ENCODE data around the gene NEO1. TPM values are rescaled to one million over a fixed set of nuclear protein-coding genes. Genes with fewer than 3 reads are reported as not detected.

NEO1 gene
- polyA plus RNA-seq, 2 of the 4 experiments (the other 2 are of a cell fraction): 29.1 to 30.3 TPM

DNA sequence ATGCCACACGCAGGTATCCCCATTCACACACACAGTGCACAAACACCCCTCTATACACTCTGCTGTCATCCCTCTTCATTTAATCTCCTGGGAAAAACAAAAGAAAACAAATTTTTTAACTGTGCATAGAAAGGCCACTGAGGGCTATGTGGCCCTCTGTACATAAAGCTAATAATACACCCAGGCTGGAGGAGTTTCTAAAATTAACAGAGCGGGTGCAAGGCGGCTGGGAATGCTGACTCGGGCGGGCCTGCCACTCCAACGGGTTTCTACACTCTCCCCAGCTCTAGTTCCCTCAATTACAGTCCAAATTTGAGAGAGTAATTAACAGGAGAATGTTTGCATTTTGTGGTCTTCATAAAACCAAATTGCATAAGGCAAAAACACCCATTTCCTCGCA, 293.4 kb downstream of the NEO1 start (continued):
- TF ChIP-seq, protein P1, sequence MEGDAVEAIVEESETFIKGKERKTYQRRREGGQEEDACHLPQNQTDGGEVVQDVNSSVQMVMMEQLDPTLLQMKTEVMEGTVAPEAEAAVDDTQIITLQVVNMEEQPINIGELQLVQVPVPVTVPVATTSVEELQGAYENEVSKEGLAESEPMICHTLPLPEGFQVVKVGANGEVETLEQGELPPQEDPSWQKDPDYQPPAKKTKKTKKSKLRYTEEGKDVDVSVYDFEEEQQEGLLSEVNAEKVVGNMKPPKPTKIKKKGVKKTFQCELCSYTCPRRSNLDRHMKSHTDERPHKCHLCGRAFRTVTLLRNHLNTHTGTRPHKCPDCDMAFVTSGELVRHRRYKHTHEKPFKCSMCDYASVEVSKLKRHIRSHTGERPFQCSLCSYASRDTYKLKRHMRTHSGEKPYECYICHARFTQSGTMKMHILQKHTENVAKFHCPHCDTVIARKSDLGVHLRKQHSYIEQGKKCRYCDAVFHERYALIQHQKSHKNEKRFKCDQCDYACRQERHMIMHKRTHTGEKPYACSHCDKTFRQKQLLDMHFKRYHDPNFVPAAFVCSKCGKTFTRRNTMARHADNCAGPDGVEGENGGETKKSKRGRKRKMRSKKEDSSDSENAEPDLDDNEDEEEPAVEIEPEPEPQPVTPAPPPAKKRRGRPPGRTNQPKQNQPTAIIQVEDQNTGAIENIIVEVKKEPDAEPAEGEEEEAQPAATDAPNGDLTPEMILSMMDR (IDR thresholded peaks at IDR 0.05): no peak
- TF ChIP-seq MAFK (IDR thresholded peaks at IDR 0.05; ENCODE audit: partially characterized antibody): no peak
- no peak for TF ChIP-seq JUNB (IDR thresholded peaks at IDR 0.05)

DNA sequence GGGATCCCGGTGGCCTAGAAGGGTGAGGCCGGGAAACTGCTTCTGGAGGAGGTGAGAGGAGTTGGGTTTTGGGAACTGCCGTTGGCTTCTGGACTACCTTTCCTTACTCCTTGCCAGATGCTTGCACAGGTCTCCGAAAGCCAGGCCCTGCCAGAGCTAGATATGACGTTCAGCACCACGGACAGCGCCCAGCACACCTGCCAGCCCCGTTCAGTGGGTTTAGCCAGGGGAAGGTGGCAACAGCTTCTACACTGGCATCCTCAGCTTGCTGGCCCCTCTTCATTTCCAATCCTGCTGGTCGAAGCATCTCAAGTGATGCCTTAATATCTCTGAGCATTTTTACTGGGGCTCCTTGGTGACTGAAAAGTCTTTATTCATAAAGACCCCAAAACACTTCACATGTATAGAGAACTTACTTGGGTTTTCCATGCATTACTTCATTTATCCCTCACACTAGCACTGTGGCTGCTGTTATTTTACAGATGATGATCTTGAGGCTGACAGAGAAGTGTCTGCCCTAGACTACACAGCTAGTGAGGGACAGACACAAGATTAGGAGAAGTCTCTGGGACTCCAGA, 294.6 kb downstream of the NEO1 start:
- 10% methylated on average over 9 of the region's 9 CpGs for WGBS (ENCODE audit: missing lambda C conversion rate)
- DNase-seq (ENCODE audit: low read depth in 1 of 2, low spot score in 1 of 2) (peak; percentile 48 to 63), ATAC-seq (peak; percentile 58 to 74; a peak in 4 of 6 replicates), FAIRE-seq (peak; percentile 23)
- TF ChIP-seq, protein P1 (IDR thresholded peaks at IDR 0.05): no peak
- no peak for TF ChIP-seq RNF2 (IDR thresholded peaks at IDR 0.05; ENCODE audit: borderline replicate concordance, low read depth)
- TF ChIP-seq ZNF302 (CRISPR knock-in tag; IDR thresholded peaks at IDR 0.05): no peak
- TF ChIP-seq, protein P2, sequence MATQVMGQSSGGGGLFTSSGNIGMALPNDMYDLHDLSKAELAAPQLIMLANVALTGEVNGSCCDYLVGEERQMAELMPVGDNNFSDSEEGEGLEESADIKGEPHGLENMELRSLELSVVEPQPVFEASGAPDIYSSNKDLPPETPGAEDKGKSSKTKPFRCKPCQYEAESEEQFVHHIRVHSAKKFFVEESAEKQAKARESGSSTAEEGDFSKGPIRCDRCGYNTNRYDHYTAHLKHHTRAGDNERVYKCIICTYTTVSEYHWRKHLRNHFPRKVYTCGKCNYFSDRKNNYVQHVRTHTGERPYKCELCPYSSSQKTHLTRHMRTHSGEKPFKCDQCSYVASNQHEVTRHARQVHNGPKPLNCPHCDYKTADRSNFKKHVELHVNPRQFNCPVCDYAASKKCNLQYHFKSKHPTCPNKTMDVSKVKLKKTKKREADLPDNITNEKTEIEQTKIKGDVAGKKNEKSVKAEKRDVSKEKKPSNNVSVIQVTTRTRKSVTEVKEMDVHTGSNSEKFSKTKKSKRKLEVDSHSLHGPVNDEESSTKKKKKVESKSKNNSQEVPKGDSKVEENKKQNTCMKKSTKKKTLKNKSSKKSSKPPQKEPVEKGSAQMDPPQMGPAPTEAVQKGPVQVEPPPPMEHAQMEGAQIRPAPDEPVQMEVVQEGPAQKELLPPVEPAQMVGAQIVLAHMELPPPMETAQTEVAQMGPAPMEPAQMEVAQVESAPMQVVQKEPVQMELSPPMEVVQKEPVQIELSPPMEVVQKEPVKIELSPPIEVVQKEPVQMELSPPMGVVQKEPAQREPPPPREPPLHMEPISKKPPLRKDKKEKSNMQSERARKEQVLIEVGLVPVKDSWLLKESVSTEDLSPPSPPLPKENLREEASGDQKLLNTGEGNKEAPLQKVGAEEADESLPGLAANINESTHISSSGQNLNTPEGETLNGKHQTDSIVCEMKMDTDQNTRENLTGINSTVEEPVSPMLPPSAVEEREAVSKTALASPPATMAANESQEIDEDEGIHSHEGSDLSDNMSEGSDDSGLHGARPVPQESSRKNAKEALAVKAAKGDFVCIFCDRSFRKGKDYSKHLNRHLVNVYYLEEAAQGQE (IDR thresholded peaks at IDR 0.05): peak; percentile 96
- TF ChIP-seq POLR2AphosphoS2 (conservative IDR thresholded peaks at IDR 0.05; ENCODE audit: low read length): no peak
- no peak for TF ChIP-seq SMC3 (IDR thresholded peaks at IDR 0.05)
- no peak for TF ChIP-seq BHLHE40 (IDR thresholded peaks at IDR 0.05; ENCODE audit: low read depth, low read length)
- TF ChIP-seq EHMT2 (IDR thresholded peaks at IDR 0.05; ENCODE audit: low read depth): peak; percentile 74
- TF ChIP-seq RFX5 (IDR thresholded peaks at IDR 0.05): no peak
- no peak for TF ChIP-seq FOSB (CRISPR knock-in tag; IDR thresholded peaks at IDR 0.05)
- no peaks in the 10 kb centered on the region for H3K4me1 ChIP-seq
- H3K9me3 ChIP-seq: peaks cover 6% of the 10 kb centered on the region; the same call in 1 of the 3 replicates
- H3K27ac ChIP-seq: no peak overlapping the region
- H3K4me2 ChIP-seq: no peak overlapping the region
- ChIA-PET CTCF (interaction anchor here (1.0 kb wide), 1 partner anchor 192 kb away, joined by 5 read pairs; no protein-coding TSS in a partner anchor), POLR2A (interaction anchor here (0.5 kb wide), 1 partner anchor 40 kb away, joined by 3 read pairs; no protein-coding TSS in a partner anchor)
- no peak overlapping the region for H3K4me3 ChIP-seq

DNA sequence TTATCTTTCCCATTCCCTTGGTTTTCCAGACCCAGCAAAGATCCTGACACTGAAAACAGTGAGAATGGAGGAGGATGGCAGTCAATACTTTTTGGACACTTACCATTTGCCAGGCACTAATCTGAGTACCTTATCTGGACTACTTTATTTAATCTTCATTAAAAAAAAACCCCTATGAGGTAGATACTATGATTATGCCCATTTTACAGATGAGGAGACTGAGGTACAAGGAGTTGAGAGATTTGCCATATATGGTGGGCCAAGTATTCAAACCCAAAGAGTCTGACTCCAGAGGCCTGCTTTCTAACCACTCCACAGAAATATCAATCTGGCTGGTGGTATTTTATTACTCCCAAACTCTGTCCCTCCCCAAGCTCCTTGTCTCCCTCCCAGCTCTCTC, 296.9 kb downstream of the NEO1 start:
- CTCF ChIA-PET: interaction anchor here (0.7 to 1.5 kb wide), 3 partner anchors 10 to 31 kb away, joined by 3 to 5 read pairs (median 3); no protein-coding TSS in a partner anchor
- H3K4me3 ChIP-seq: no peak overlapping the region
- no peaks in the 10 kb centered on the region for H3K4me1 ChIP-seq
- no peak overlapping the region for H3K4me2 ChIP-seq
- H3K27ac ChIP-seq: no peak overlapping the region
- H3K9me3 ChIP-seq: no peaks in the 10 kb centered on the region
- no peak for ATAC-seq
- no peak for DNase-seq (ENCODE audit: low read depth in 1 of 2, low spot score in 1 of 2)
- POLR2A ChIA-PET: no interaction called here
- FAIRE-seq: no peak
- TF ChIP-seq JUNB (IDR thresholded peaks at IDR 0.05) (no peak), ZC3H11A (IDR thresholded peaks at IDR 0.05) (no peak), NR3C1 (IDR thresholded peaks at IDR 0.05) (no peak), NFE2L2 (conservative IDR thresholded peaks at IDR 0.05; ENCODE audit: low read length) (no peak), POLR2AphosphoS2 (conservative IDR thresholded peaks at IDR 0.05; ENCODE audit: low read length) (no peak), BHLHE40 (IDR thresholded peaks at IDR 0.05; ENCODE audit: low read depth, low read length) (no peak), EHF (CRISPR knock-in tag; IDR thresholded peaks at IDR 0.05) (no peak), RFX5 (IDR thresholded peaks at IDR 0.05) (no peak), FOXS1 (CRISPR knock-in tag; IDR thresholded peaks at IDR 0.05) (no peak)
- TF ChIP-seq, protein P3, sequence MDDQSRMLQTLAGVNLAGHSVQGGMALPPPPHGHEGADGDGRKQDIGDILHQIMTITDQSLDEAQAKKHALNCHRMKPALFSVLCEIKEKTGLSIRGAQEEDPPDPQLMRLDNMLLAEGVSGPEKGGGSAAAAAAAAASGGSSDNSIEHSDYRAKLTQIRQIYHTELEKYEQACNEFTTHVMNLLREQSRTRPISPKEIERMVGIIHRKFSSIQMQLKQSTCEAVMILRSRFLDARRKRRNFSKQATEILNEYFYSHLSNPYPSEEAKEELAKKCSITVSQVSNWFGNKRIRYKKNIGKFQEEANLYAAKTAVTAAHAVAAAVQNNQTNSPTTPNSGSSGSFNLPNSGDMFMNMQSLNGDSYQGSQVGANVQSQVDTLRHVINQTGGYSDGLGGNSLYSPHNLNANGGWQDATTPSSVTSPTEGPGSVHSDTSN (IDR thresholded peaks at IDR 0.05): no peak
- TF ChIP-seq, protein P4, sequence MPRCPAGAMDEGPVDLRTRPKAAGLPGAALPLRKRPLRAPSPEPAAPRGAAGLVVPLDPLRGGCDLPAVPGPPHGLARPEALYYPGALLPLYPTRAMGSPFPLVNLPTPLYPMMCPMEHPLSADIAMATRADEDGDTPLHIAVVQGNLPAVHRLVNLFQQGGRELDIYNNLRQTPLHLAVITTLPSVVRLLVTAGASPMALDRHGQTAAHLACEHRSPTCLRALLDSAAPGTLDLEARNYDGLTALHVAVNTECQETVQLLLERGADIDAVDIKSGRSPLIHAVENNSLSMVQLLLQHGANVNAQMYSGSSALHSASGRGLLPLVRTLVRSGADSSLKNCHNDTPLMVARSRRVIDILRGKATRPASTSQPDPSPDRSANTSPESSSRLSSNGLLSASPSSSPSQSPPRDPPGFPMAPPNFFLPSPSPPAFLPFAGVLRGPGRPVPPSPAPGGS (IDR thresholded peaks at IDR 0.05): no peak
- TF ChIP-seq, protein P5, sequence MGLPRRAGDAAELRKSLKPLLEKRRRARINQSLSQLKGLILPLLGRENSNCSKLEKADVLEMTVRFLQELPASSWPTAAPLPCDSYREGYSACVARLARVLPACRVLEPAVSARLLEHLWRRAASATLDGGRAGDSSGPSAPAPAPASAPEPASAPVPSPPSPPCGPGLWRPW (IDR thresholded peaks at IDR 0.05): no peak
- TF ChIP-seq, protein P6, sequence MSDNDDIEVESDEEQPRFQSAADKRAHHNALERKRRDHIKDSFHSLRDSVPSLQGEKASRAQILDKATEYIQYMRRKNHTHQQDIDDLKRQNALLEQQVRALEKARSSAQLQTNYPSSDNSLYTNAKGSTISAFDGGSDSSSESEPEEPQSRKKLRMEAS (IDR thresholded peaks at IDR 0.05): no peak
